K562 (cell line): ENCODE data around the gene CNOT9. TPM values are rescaled to one million over a fixed set of nuclear protein-coding genes. Genes with fewer than 3 reads are reported as not detected.

Experiments
- ATF7 ChIP-seq: fragments of 450-650 bp; IDR thresholded peaks from 2 replicates; pipeline ENCODE4 v1.7.1; 2014; ENCODE audit warnings: mild to moderate bottlenecking, moderate library complexity
- FOSL1 ChIP-seq: fragments of 200-800 bp; sonication (Bioruptor generic); conservative IDR thresholded peaks from 2 replicates; pipeline ENCODE4 v1.6.1; 2016; ENCODE audit warnings: missing genetic modification characterization, missing compliant biosample characterization
- FOXJ2 ChIP-seq: fragments of 200-800 bp; sonication (Bioruptor generic); IDR thresholded peaks from 2 replicates; pipeline ENCODE4 v1.6.1; 2016; ENCODE audit warnings: missing genetic modification characterization, missing compliant biosample characterization
- JUND ChIP-seq, 2 experiments: IDR thresholded peaks; 2 replicates in 1 of 2; 3 replicates in 1 of 2; pipeline ENCODE4 v1.6.1; 2011; ENCODE audit warnings: borderline replicate concordance in 2 of 2, low read depth in 2 of 2, low read length in 2 of 2, improper control_type of control experiment in 1 of 2, missing biosample characterization in 1 of 2, missing genetic modification characterization in 1 of 2, missing genetic modification reagents in 1 of 2
- NR2C1 ChIP-seq, 2 experiments: fragments of 450-650 bp; IDR thresholded peaks; 2 replicates each; pipeline ENCODE4 v1.6.1; 2017; ENCODE audit warnings: mild to moderate bottlenecking in 2 of 2, antibody characterized with exemption in 1 of 2, inconsistent platforms in 1 of 2, missing compliant biosample characterization in 1 of 2, missing genetic modification characterization in 1 of 2
- polyA plus RNA-seq, 8 experiments: library from polyadenylated mRNA; depleted of rRNA in 4 of 8; stranded (reverse) in 5 of 8; unstranded in 3 of 8; fragments of >200 nt; fragmentation: Nextera tagmentation in 2 of 8; fragmentation: Illumina TruSeq in 1 of 8; extraction: Ambion mirVana in 2 of 8; extraction: Trizol in 1 of 8; gene quantifications; 2 replicates each; pipeline versions ENCODE4 v1.2.1 to v1.2.3, GENCODE V29; 2011 to 2014; ENCODE audit warnings: inconsistent platforms in 1 of 8, missing spikeins in 1 of 8
- total RNA-seq, 7 experiments: library from RNA; depleted of rRNA in 6 of 7; stranded (reverse); fragments of >200 nt in 6 of 7; fragmentation: Illumina TruSeq in 2 of 7; extraction: Trizol in 2 of 7; gene quantifications; 2 replicates each; pipeline versions ENCODE4 v1.2.1 to v1.2.3, GENCODE V29; 2011 to 2021; ENCODE audit warnings: low replicate concordance in 1 of 7
- TF ChIP-seq, protein P1 (sequence below): fragments of 450-650 bp; IDR thresholded peaks from 2 replicates; pipeline ENCODE4 v1.6.1; 2017; ENCODE audit warnings: mild to moderate bottlenecking, moderate library complexity
- TF ChIP-seq, protein P2 (sequence below), 2 experiments: fragments of 450-650 bp in 1 of 2; sonication (generic) in 1 of 2; formaldehyde crosslinking in 1 of 2; IDR thresholded peaks in 1 of 2; conservative IDR thresholded peaks in 1 of 2; 2 replicates each; pipeline versions ENCODE4 v1.6.1 to v1.8.1; 2016 to 2023; ENCODE audit warnings: mild to moderate bottlenecking in 2 of 2, moderate library complexity in 2 of 2, inconsistent platforms in 1 of 2, missing genetic modification reagents in 1 of 2

The CNOT9 gene
- total and polyA plus RNA-seq, 9 of the 15 experiments (the other 6 are each of a cell fraction or from before 2014, with no cell fraction given) = 19.0 to 82.6 (median 46.7) TPM

- no peak for TF ChIP-seq NR2C1 (IDR thresholded peaks at IDR 0.05)
- TF ChIP-seq NR2C1 (tag; IDR thresholded peaks at IDR 0.05) = 0 out of 2 replicates have a peak, but pooled peaks have one; percentile 11
- TF ChIP-seq, protein P1, sequence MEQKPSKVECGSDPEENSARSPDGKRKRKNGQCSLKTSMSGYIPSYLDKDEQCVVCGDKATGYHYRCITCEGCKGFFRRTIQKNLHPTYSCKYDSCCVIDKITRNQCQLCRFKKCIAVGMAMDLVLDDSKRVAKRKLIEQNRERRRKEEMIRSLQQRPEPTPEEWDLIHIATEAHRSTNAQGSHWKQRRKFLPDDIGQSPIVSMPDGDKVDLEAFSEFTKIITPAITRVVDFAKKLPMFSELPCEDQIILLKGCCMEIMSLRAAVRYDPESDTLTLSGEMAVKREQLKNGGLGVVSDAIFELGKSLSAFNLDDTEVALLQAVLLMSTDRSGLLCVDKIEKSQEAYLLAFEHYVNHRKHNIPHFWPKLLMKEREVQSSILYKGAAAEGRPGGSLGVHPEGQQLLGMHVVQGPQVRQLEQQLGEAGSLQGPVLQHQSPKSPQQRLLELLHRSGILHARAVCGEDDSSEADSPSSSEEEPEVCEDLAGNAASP = no peak
- peak; percentile 67; the same call in 1 of the 2 replicates for TF ChIP-seq FOXJ2
- no peak for TF ChIP-seq JUND (IDR thresholded peaks at IDR 0.05; ENCODE audit: borderline replicate concordance, low read depth, low read length)
- TF ChIP-seq JUND (tag; IDR thresholded peaks at IDR 0.05; ENCODE audit: borderline replicate concordance, low read depth, low read length) = peak; percentile 21; the same call in 1 of the 3 replicates
- TF ChIP-seq, protein P2, sequence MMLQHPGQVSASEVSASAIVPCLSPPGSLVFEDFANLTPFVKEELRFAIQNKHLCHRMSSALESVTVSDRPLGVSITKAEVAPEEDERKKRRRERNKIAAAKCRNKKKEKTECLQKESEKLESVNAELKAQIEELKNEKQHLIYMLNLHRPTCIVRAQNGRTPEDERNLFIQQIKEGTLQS (IDR thresholded peaks at IDR 0.05) = peak; percentile 72
- TF ChIP-seq, protein P2 (CRISPR knock-in tag; conservative IDR thresholded peaks at IDR 0.05) = no peak
- TF ChIP-seq FOSL1 = no peak
- peak; percentile 76; the same call in 1 of the 2 replicates for TF ChIP-seq ATF7
Measured at GRCh38 chr2:218569661-218570500, 1.2 kb downstream of the CNOT9 start (continued).
